Loucy (cell line): ENCODE results near the gene BRINP2.

Source experiments
- H2AFZ ChIP-seq: fragments of 200-600 bp; sonication (generic); 2 replicates; pipeline ENCODE4 v1.6.0; 2016; ENCODE audit warnings: antibody characterized with exemption, mild to moderate bottlenecking, low read length, moderate library complexity
- H3F3A ChIP-seq: fragments of 200-600 bp; 2 replicates; pipeline ENCODE4 v1.6.0; 2016; ENCODE audit warnings: antibody characterized with exemption, low read depth, mild to moderate bottlenecking
- H3K27me3 ChIP-seq: fragments of 200-600 bp; sonication (generic); 2 replicates; pipeline ENCODE4 v1.6.1; 2014; ENCODE audit warnings: low read length, mild to moderate bottlenecking; ENCODE audit not compliant: insufficient read depth, poor library complexity, severe bottlenecking
- H3K36me3 ChIP-seq: fragments of 200-600 bp; sonication (generic); 2 replicates; pipeline ENCODE4 v1.6.1; 2016; ENCODE audit warnings: low read length; ENCODE audit not compliant: insufficient read depth
- H3K4me1 ChIP-seq: fragments of 200-600 bp; sonication (generic); 2 replicates; pipeline ENCODE4 v1.5.1; 2014; ENCODE audit warnings: low read length, mild to moderate bottlenecking; ENCODE audit not compliant: insufficient read depth, poor library complexity, severe bottlenecking
- H3K4me2 ChIP-seq: fragments of 200-600 bp; sonication (generic); 2 replicates; pipeline ENCODE4 v1.6.0; 2014; ENCODE audit warnings: antibody characterized with exemption, low read length, low read depth, mild to moderate bottlenecking; ENCODE audit not compliant: poor library complexity, severe bottlenecking
- H3K4me3 ChIP-seq: fragments of 200-600 bp; sonication (generic); 2 replicates; pipeline ENCODE4 v1.5.1; 2014; ENCODE audit warnings: low read length, mild to moderate bottlenecking, mixed read lengths; ENCODE audit not compliant: poor library complexity, severe bottlenecking
- H3K79me2 ChIP-seq: fragments of 200-600 bp; sonication (generic); 2 replicates; pipeline ENCODE4 v1.6.1; 2014; ENCODE audit warnings: low read length; ENCODE audit not compliant: insufficient read depth
- H3K9ac ChIP-seq: fragments of 200-600 bp; sonication (generic); 2 replicates; pipeline ENCODE4 v1.6.0; 2014; ENCODE audit warnings: mild to moderate bottlenecking, low read depth, low read length, moderate library complexity; ENCODE audit not compliant: poor library complexity, severe bottlenecking
- H3K9me2 ChIP-seq: fragments of 200-600 bp; sonication (generic); replicated peaks from 2 replicates; pipeline ENCODE4 v1.6.1; 2016; ENCODE audit warnings: low read depth, low read length, mixed read lengths
- H3K9me3 ChIP-seq: fragments of 200-600 bp; sonication (generic); 2 replicates; pipeline ENCODE4 v1.6.1; 2014; ENCODE audit warnings: mild to moderate bottlenecking, antibody characterized with exemption, low read length, low read depth; ENCODE audit not compliant: insufficient read depth
- H4K20me1 ChIP-seq: fragments of 200-600 bp; sonication (generic); 2 replicates; pipeline ENCODE4 v1.6.0; 2014; ENCODE audit warnings: antibody characterized with exemption, low read length, mild to moderate bottlenecking; ENCODE audit not compliant: insufficient read depth, poor library complexity, severe bottlenecking
- EZH2phosphoT487 ChIP-seq: fragments of 200-600 bp; IDR thresholded peaks from 2 replicates; pipeline ENCODE4 v1.6.1; 2018; ENCODE audit warnings: antibody characterized with exemption, mild to moderate bottlenecking, moderate library complexity, borderline replicate concordance
- TF ChIP-seq, protein P1 (sequence below): fragments of 200-600 bp; sonication (generic); conservative IDR thresholded peaks from 2 replicates; pipeline ENCODE4 v1.5.1; 2014; ENCODE audit warnings: mild to moderate bottlenecking, antibody characterized with exemption, low read length

The BRINP2 gene

DNA sequence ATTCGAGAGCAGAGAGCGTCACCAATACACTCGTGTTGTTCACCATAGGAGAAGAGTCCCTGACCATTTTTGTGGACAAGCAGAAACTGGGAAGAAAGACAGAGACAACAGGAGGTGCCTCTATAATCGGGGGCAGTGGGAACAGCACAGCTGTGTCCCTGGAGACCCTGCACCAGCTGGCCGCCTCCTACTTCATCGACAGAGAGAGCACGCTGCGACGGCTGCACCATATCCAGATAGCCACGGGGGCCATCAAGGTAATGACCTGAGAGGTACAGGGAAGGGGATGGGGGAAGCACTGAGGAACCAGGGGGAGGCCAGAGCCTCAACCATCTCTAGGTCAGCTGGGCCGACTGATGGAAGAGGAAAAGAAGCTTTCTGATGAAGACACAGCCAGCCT lies 86.4 kb downstream of the BRINP2 start:
- no peak overlapping the region for H3K4me3 ChIP-seq
- no peaks in the 10 kb centered on the region for H4K20me1 ChIP-seq
- no peaks in the 10 kb centered on the region for H3F3A ChIP-seq
- no peaks in the 10 kb centered on the region for H3K9me2 ChIP-seq
- no peak overlapping the region for H3K9ac ChIP-seq
- no peak overlapping the region for H2AFZ ChIP-seq
- H3K4me1 ChIP-seq = peaks cover 9% of the 10 kb centered on the region
- H3K36me3 ChIP-seq = no peaks in the 10 kb centered on the region
- no peak overlapping the region for H3K4me2 ChIP-seq
- H3K9me3 ChIP-seq = no peaks in the 10 kb centered on the region
- no peak for TF ChIP-seq EZH2phosphoT487
- TF ChIP-seq, protein P1, sequence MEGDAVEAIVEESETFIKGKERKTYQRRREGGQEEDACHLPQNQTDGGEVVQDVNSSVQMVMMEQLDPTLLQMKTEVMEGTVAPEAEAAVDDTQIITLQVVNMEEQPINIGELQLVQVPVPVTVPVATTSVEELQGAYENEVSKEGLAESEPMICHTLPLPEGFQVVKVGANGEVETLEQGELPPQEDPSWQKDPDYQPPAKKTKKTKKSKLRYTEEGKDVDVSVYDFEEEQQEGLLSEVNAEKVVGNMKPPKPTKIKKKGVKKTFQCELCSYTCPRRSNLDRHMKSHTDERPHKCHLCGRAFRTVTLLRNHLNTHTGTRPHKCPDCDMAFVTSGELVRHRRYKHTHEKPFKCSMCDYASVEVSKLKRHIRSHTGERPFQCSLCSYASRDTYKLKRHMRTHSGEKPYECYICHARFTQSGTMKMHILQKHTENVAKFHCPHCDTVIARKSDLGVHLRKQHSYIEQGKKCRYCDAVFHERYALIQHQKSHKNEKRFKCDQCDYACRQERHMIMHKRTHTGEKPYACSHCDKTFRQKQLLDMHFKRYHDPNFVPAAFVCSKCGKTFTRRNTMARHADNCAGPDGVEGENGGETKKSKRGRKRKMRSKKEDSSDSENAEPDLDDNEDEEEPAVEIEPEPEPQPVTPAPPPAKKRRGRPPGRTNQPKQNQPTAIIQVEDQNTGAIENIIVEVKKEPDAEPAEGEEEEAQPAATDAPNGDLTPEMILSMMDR = no peak
- no peaks in the 10 kb centered on the region for H3K79me2 ChIP-seq
- no peaks in the 10 kb centered on the region for H3K27me3 ChIP-seq

DNA sequence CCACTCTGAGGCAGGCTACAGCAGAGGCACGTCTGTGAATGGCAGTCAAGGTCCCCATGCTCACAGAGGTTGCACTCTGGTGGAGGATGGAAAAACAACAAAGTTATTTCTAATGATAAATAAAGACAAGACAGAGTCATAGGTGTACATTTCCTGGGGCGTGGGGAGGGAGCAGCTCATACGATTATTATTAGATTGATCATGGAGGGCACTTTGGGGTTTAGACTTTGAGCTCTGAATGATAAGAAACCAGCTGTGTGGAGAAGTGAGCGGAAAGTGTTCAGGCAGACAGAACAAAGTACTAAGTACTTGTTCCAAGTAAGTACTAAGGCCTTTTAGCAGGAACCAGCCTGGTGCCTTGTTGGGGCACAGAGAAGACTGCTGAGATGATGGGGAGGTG lies 86.8 kb downstream of the BRINP2 start:
- TF ChIP-seq, protein P1 = no peak
- TF ChIP-seq EZH2phosphoT487 = no peak
- Histone ChIP-seq H3K9me2 (no peaks in the 10 kb centered on the region), H3K4me2 (no peak overlapping the region)

DNA sequence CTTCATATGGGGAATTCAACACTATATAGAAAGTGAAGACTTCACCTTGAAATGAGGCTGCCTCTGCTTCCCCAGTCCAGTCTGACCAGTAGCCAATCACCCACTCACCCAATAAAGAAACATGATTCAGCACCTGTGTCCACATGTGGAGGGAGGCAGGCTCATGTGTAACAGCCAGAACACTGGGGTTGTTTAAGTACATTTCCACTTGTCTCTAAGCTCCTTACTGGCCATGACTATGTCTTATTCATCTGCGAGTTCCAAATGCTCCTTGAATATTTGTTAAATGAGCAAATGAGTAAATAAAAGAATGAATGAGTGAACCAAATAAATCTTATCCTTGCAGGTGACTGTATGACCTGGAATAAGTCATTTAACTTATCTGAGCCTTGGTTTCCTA lies 100.1 kb downstream of the BRINP2 start:
- no peaks in the 10 kb centered on the region for H3K36me3 ChIP-seq
- no peak overlapping the region for H3K9ac ChIP-seq
- no peaks in the 10 kb centered on the region for H3K27me3 ChIP-seq
- no peaks in the 10 kb centered on the region for H4K20me1 ChIP-seq
- H2AFZ ChIP-seq = no peak overlapping the region
- H3K79me2 ChIP-seq = no peaks in the 10 kb centered on the region
- H3K9me2 ChIP-seq = no peaks in the 10 kb centered on the region
- no peak overlapping the region for H3K4me3 ChIP-seq
- H3K9me3 ChIP-seq = no peaks in the 10 kb centered on the region
- no peaks in the 10 kb centered on the region for H3K4me1 ChIP-seq
- no peak for TF ChIP-seq EZH2phosphoT487
- TF ChIP-seq, protein P1 = no peak
- no peaks in the 10 kb centered on the region for H3F3A ChIP-seq
- no peak overlapping the region for H3K4me2 ChIP-seq

More for the DNA sequence above, 86.8 kb downstream of the BRINP2 start:
- Histone ChIP-seq H3K9ac (no peak overlapping the region), H3K36me3 (no peaks in the 10 kb centered on the region), H3K27me3 (no peaks in the 10 kb centered on the region), H3K4me1 (peaks cover 9% of the 10 kb centered on the region), H3K79me2 (no peaks in the 10 kb centered on the region), H3F3A (no peaks in the 10 kb centered on the region), H3K4me3 (no peak overlapping the region), H4K20me1 (no peaks in the 10 kb centered on the region), H2AFZ (no peak overlapping the region), H3K9me3 (no peaks in the 10 kb centered on the region)
